SK-N-SH treated with all-trans-retinoic acid at 6 μM for 48 hours (cell line): ENCODE data around the gene SCCPDH.

Source experiments
- BACH2 ChIP-seq: fragments of 250-450 bp; sonication (Bioruptor Pico); IDR thresholded peaks from 2 replicates; pipeline ENCODE4 v1.9.0; 2021; ENCODE audit warnings: mild to moderate bottlenecking, borderline replicate concordance
- CREB5 ChIP-seq: fragments of 250-450 bp; sonication (Bioruptor Pico); IDR thresholded peaks from 2 replicates; pipeline ENCODE4 v1.5.1; 2020; ENCODE audit warnings: low read depth, mild to moderate bottlenecking, moderate library complexity
- RARB ChIP-seq: fragments of 250-450 bp; sonication (Bioruptor Pico); IDR thresholded peaks from 2 replicates; pipeline ENCODE4 v1.8.0; 2021; ENCODE audit warnings: mild to moderate bottlenecking, moderate library complexity
- SNAI2 ChIP-seq: fragments of 250-450 bp; sonication (Bioruptor Pico); IDR thresholded peaks from 2 replicates; pipeline ENCODE4 v1.5.0; 2020; ENCODE audit warnings: mild to moderate bottlenecking, moderate library complexity
- TSHZ2 ChIP-seq: fragments of 250-450 bp; sonication (Bioruptor Pico); IDR thresholded peaks from 2 replicates; pipeline ENCODE4 v1.5.0; 2020; ENCODE audit warnings: mild to moderate bottlenecking, moderate library complexity
- ZFP30 ChIP-seq: fragments of 450-650 bp; formaldehyde crosslinking; IDR thresholded peaks from 2 replicates; pipeline ENCODE4 v1.5.0; 2022; ENCODE audit warnings: mild to moderate bottlenecking, moderate library complexity

GRCh38 chr1:246748006-246748405 is 23.8 kb downstream of the SCCPDH start:
- TF ChIP-seq SNAI2 (CRISPR knock-in tag) (no peak), ZFP30 (CRISPR knock-in tag) (no peak), TSHZ2 (CRISPR knock-in tag) (no peak), CREB5 (CRISPR knock-in tag) (no peak), RARB (CRISPR knock-in tag) (no peak), BACH2 (CRISPR knock-in tag) (no peak)
